ENCODE measurements around the gene EIF2S1.

Gene EIF2S1

DNA sequence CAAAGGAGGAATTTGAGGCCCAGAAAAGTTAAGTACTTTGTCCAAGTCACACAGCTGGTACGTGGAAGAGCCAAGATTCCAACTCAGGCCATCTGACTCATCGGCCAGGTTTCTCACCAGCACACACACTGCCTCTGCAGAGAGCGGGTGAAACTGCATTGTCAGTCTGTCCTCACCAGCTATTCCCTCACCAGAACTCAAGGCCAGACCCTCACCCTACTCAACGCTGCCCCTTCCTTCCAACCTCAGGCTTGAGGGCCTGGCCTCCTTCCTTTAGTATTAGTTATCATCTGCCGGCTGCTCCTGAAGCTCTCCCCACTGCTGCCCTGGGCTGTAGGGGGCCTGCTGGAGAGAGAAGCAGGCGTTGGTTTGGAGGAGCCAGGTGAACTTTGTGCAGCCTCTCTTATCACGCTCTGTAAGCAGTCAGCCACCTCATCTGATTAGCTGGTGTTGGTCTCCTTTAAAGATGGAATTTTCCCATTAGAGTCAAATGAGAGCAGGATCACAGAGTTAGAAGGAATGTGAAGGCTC is 68.4 kb downstream of the EIF2S1 start:
- no peak overlapping the region for H3K4me3 ChIP-seq (ENCODE audit: low read length)
- no peak for TF ChIP-seq ZNF274 (IDR thresholded peaks at IDR 0.05; ENCODE audit: low read depth, low read length)

DNA sequence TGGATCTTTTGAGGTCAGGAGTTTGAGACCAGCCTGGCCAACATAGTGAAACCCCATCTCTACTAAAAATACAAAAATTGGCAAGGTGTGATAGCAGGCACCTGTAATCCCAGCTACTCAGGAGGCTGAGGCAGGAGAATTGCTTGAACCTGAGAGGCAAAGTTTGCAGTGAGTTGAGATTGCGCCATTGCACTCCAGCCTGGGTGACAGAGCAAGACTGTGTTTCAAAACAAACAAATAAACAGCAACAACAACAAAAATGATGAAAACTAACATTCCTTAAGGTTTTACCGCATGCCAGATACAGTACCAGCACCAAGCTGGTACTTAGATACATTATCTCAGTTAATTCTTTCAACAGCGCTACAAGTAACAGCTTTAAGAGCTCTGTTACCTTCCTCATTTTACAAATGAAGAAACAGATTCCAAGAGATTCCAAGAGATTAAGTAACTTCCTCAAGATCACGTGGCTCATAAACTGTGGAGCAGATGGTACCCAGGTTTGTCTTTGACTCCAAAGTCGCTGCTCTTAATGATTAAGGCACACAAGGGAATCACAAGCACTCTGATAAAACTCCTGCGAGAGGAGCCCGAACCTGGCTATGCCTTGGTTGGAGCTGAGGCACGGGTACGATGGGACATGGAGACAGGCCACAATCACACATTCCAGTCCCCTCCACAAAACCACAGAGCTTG is 69.5 kb downstream of the EIF2S1 start:
- no peak for TF ChIP-seq ZNF274 (IDR thresholded peaks at IDR 0.05; ENCODE audit: low read depth, low read length)
- H3K4me3 ChIP-seq (ENCODE audit: low read length): no peak overlapping the region

DNA sequence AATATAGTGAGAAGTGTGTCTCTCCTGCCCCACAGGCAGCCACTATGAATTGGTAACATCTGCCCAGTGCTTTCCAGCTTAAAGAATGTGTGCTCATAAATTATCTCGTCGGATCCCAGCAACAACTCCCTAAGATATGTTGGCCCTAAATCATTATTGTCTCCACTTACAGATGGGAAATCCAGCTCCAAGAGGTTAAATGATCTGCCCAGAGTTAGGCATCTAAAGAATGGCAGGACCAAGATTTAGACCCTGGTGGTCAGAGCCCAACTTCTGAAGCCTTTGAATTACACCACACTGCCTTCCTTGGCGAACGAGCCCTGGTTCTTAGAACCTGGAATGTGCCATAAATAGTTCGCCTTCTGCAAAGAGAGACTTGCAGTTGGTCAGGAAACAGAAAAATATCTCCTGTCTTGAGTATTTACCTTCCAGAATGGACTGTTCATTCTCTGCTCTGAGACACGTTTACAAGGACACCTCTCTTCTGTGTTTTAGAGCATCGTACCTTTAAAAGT is 72.0 kb downstream of the EIF2S1 start:
- TF ChIP-seq ZNF274 (IDR thresholded peaks at IDR 0.05; ENCODE audit: low read depth, low read length): no peak
- no peak overlapping the region for H3K4me3 ChIP-seq (ENCODE audit: low read length)

DNA sequence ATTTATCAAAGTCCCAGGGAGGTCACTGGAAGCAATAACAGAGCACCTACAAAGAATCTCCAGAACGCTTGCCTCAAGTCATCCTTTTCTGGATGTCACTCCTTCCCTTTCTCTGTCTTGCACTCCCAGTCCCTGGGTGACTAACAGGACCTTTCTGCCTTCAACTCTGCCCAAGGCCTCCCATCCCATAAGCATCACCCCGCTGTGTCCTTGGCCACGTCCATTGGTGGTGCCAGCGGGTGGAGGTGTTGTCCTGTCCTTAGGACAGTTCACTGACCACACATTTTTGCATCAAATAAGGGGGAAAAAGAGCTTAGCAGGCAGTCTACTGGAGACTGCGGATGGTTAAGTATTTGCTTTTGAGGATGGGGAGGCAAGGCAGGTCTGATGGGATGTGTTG is 75.5 kb downstream of the EIF2S1 start:
- H3K4me3 ChIP-seq (ENCODE audit: low read length): no peak overlapping the region
- TF ChIP-seq ZNF274 (IDR thresholded peaks at IDR 0.05; ENCODE audit: low read depth, low read length): no peak

All from GM08714 (cell line).